Measurements from ENCODE around the gene MYCBP2.

The MYCBP2 gene

DNA sequence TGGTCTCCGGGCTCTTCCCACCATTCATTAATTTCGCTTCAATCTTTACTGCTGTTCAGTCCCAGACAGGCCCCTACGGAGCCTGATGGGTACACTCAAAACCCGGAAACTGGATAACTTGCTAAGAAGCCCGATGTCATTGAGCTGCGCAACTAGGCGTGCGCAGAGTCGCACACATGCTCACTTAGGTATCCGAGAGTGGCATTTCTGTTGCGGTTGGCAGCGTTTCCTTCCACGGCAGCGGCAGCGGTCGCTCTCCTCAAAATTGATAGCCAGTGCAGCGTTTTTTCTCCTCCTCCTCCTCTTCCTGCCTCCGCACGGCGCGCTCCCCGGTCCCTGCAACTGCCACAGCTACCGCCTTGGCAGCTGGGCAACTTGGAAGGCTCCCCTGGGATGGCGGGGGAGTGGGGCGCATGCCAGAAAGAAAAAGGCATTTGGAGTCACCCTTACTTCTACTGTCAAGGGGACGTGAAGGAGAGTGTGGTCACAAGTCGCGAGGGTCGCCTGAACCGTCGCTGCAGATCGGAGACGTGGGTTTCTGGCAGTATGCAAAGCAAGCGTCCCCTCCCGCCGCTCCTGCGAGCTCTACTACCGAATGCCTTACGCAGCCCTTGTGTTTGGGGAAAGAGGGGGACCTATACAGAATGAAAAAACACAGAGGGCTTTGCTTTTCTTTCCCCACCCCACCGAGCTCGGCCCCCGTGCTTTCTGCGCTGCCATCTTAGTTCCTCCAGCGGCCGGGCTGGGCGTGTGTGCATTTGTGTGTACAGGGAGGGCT, 2.4 kb upstream of the MYCBP2 start:
- Histone ChIP-seq H3K4me3 (ENCODE audit: low read length) (peak overlapping the region; percentile 86), H3K4me2 (ENCODE audit: low read depth, low read length) (peak overlapping the region; percentile 96), H3K36me3 (replicated peaks; ENCODE audit: insufficient read depth, low read length) (no peaks in the 10 kb centered on the region), H3K9me2 (replicated peaks; ENCODE audit: insufficient read depth, low read length) (no peaks in the 10 kb centered on the region), H3F3A (ENCODE audit: insufficient read depth, low read length) (peaks cover 47% of the 10 kb centered on the region), H3K27ac (ENCODE audit: low read length) (peak overlapping the region; percentile 99), H3K79me2 (ENCODE audit: low read length) (peaks cover 26% of the 10 kb centered on the region), H3K27me3 (replicated peaks; ENCODE audit: insufficient read depth, low read length) (no peaks in the 10 kb centered on the region), H2AFZ (ENCODE audit: low read length) (peak overlapping the region; percentile 78), H4K20me1 (ENCODE audit: insufficient read depth, low read length) (0 out of 2 replicates have a peak, but pooled peaks cover 1% of the 10 kb centered on the region), H3K9me3 (replicated peaks; ENCODE audit: insufficient read depth, low read length) (no peaks in the 10 kb centered on the region), H3K4me1 (ENCODE audit: low read length) (peaks cover 25% of the 10 kb centered on the region), H3K9ac (ENCODE audit: low read length) (peak overlapping the region; percentile 87)
- TF ChIP-seq EZH2 (optimal IDR thresholded peaks at IDR 0.05; ENCODE audit: low read depth, low read length) = no peak
- TF ChIP-seq, protein P1, sequence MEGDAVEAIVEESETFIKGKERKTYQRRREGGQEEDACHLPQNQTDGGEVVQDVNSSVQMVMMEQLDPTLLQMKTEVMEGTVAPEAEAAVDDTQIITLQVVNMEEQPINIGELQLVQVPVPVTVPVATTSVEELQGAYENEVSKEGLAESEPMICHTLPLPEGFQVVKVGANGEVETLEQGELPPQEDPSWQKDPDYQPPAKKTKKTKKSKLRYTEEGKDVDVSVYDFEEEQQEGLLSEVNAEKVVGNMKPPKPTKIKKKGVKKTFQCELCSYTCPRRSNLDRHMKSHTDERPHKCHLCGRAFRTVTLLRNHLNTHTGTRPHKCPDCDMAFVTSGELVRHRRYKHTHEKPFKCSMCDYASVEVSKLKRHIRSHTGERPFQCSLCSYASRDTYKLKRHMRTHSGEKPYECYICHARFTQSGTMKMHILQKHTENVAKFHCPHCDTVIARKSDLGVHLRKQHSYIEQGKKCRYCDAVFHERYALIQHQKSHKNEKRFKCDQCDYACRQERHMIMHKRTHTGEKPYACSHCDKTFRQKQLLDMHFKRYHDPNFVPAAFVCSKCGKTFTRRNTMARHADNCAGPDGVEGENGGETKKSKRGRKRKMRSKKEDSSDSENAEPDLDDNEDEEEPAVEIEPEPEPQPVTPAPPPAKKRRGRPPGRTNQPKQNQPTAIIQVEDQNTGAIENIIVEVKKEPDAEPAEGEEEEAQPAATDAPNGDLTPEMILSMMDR (IDR thresholded peaks at IDR 0.05; ENCODE audit: low read length) = no peak
- TF ChIP-seq EZH2phosphoT487 (IDR thresholded peaks at IDR 0.05; ENCODE audit: low read length) = no peak
- DNase-seq = peak; percentile 99

DNA sequence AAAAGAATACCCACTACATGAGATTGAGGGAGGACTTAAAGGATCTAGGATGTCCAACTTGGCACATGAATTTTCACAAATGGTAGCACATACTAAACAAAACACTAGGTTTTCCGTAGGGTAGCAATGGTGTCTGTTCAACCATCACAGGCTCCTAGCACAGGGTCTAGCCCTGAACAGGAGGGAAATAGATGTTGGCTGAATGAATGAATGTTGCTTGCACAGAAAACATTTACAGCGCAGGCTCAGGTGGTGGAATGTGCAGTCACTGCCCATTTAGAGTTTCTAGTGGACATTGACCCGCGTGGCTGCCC, 1.9 kb upstream of the MYCBP2 start:
- TF ChIP-seq EZH2phosphoT487 (IDR thresholded peaks at IDR 0.05; ENCODE audit: low read length) = no peak
- TF ChIP-seq EZH2 (optimal IDR thresholded peaks at IDR 0.05; ENCODE audit: low read depth, low read length) = no peak
- TF ChIP-seq, protein P1 (IDR thresholded peaks at IDR 0.05; ENCODE audit: low read length) = no peak
- peak overlapping the region; percentile 96 for H3K4me2 ChIP-seq (ENCODE audit: low read depth, low read length)
- H3K9me2 ChIP-seq (replicated peaks; ENCODE audit: insufficient read depth, low read length) = no peaks in the 10 kb centered on the region
- H3K9ac ChIP-seq (ENCODE audit: low read length) = peak overlapping the region; percentile 87
- H3K79me2 ChIP-seq (ENCODE audit: low read length) = peaks cover 32% of the 10 kb centered on the region
- H3K9me3 ChIP-seq (replicated peaks; ENCODE audit: insufficient read depth, low read length) = no peaks in the 10 kb centered on the region
- no peaks in the 10 kb centered on the region for H3K36me3 ChIP-seq (replicated peaks; ENCODE audit: insufficient read depth, low read length)
- no peaks in the 10 kb centered on the region for H3K27me3 ChIP-seq (replicated peaks; ENCODE audit: insufficient read depth, low read length)
- H3K27ac ChIP-seq (ENCODE audit: low read length) = peak overlapping the region; percentile 99
- H4K20me1 ChIP-seq (ENCODE audit: insufficient read depth, low read length) = 0 out of 2 replicates have a peak, but pooled peaks cover 4% of the 10 kb centered on the region
- peak overlapping the region; percentile 65 for H2AFZ ChIP-seq (ENCODE audit: low read length)
- peak overlapping the region; percentile 86 for H3K4me3 ChIP-seq (ENCODE audit: low read length)
- peaks cover 47% of the 10 kb centered on the region for H3F3A ChIP-seq (ENCODE audit: insufficient read depth, low read length)
- DNase-seq = no peak
- H3K4me1 ChIP-seq (ENCODE audit: low read length) = peaks cover 31% of the 10 kb centered on the region

DNA sequence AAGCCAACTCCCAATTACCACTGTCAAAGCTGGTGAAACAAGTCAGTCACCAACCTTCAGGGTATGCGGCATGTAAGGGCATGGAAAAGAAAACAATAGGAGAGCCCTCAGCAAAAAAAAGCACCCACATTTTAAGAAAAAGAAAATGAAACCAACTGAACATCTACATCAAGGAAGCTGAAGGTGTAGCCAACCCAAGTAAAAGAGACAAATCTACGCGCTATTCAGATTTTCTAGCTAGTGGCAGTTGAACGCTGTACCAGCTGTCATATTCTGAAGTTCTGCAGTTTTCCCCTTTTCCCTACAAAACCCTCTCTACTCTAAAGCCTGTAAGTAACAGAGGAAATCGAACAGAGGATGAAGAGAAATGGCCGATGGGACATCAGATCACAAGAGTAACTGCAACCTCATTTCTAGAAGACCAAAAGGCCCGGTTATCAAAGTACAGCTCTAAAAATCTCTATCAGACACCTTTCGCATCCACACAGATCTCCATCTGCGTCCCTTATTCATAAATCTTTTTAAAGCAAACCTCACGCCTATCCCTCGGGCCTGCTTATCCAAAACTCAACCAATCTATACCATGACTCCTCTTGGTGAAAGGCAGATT, 1.4 kb downstream of the MYCBP2 start:
- H3K4me1 ChIP-seq (ENCODE audit: low read length) = peaks cover 44% of the 10 kb centered on the region
- H3K9me3 ChIP-seq (replicated peaks; ENCODE audit: insufficient read depth, low read length) = no peaks in the 10 kb centered on the region
- TF ChIP-seq EZH2 (optimal IDR thresholded peaks at IDR 0.05; ENCODE audit: low read depth, low read length) = no peak
- TF ChIP-seq EZH2phosphoT487 (IDR thresholded peaks at IDR 0.05; ENCODE audit: low read length) = no peak
- TF ChIP-seq, protein P1 (IDR thresholded peaks at IDR 0.05; ENCODE audit: low read length) = no peak
- peak overlapping the region; percentile 65; the same call in 1 of the 2 replicates for H2AFZ ChIP-seq (ENCODE audit: low read length)
- no peaks in the 10 kb centered on the region for H3K9me2 ChIP-seq (replicated peaks; ENCODE audit: insufficient read depth, low read length)
- peak; percentile 70 for DNase-seq
- peaks cover 65% of the 10 kb centered on the region for H3K79me2 ChIP-seq (ENCODE audit: low read length)
- H3K4me3 ChIP-seq (ENCODE audit: low read length) = peak overlapping the region; percentile 91
- H3K27me3 ChIP-seq (replicated peaks; ENCODE audit: insufficient read depth, low read length) = no peaks in the 10 kb centered on the region
- peak overlapping the region; percentile 85 for H3K9ac ChIP-seq (ENCODE audit: low read length)
- H3K36me3 ChIP-seq (replicated peaks; ENCODE audit: insufficient read depth, low read length) = no peaks in the 10 kb centered on the region
- peak overlapping the region; percentile 63 for H3K4me2 ChIP-seq (ENCODE audit: low read depth, low read length)
- H4K20me1 ChIP-seq (ENCODE audit: insufficient read depth, low read length) = peaks cover 22% of the 10 kb centered on the region
- H3F3A ChIP-seq (ENCODE audit: insufficient read depth, low read length) = peaks cover 43% of the 10 kb centered on the region
- H3K27ac ChIP-seq (ENCODE audit: low read length) = peak overlapping the region; percentile 76

All from MM.1S (cell line).